ENCODE data around the gene LASP1.

- no peak for TF ChIP-seq EP300 (IDR thresholded peaks at IDR 0.05; ENCODE audit: low read depth)
- no peak for TF ChIP-seq POLR2A (IDR thresholded peaks at IDR 0.05)
Measured at GRCh38 chr17:38875477-38876075, 5.7 kb downstream of the LASP1 start.

Data from transverse colon (tissue), 1 donor.